CD4-positive, alpha-beta memory T cell (primary cell): ENCODE results near the gene RTN4. TPM values are rescaled to one million over a fixed set of nuclear protein-coding genes. Genes with fewer than 3 reads are reported as not detected.

Experiments
- CTCF ChIA-PET: fragments of 350-600 bp; sonication (Branson Sonifier 250); formaldehyde crosslinking; loops from one replicate; lab custom pipeline; 2021; ENCODE audit warnings: inconsistent platforms; ENCODE audit not compliant: partially characterized antibody; lab: Charles Lee
- POLR2A ChIA-PET: fragments of 350-600 bp; sonication (Branson Sonifier 250); formaldehyde crosslinking; loops from one replicate; lab custom pipeline; 2021; ENCODE audit not compliant: partially characterized antibody; lab: Charles Lee
- DNase-seq, 5 donors: peaks; one replicate each; pipeline versions ENCODE4 v3.0.0 to v3.0.0-alpha.2; 2020 to 2022; ENCODE audit warnings: mixed read lengths in 1 of 5
- H3K27ac ChIP-seq: one replicate; pipeline ENCODE4 v1.7.0; 2013; ENCODE audit warnings: low read depth, low read length
- H3K27me3 ChIP-seq: 2 replicates; pipeline ENCODE4 v1.7.0; 2013; ENCODE audit warnings: mild to moderate bottlenecking, low read length, moderate library complexity; ENCODE audit not compliant: insufficient read depth
- H3K36me3 ChIP-seq: 2 replicates; pipeline ENCODE4 v1.7.0; 2013; ENCODE audit warnings: mild to moderate bottlenecking, low read length, moderate library complexity; ENCODE audit not compliant: insufficient read depth
- H3K4me1 ChIP-seq: 2 replicates; pipeline ENCODE4 v1.7.0; 2013; ENCODE audit warnings: mild to moderate bottlenecking, low read length, moderate library complexity; ENCODE audit not compliant: insufficient read depth
- H3K4me3 ChIP-seq, 2 donors: one replicate each; pipeline ENCODE4 v1.7.0; 2013; ENCODE audit warnings: low read length in 2 of 2, mild to moderate bottlenecking in 1 of 2
- H3K9me3 ChIP-seq, 2 donors: one replicate each; pipeline ENCODE4 v1.7.0; 2013; ENCODE audit warnings: low read length in 2 of 2, control low read depth in 1 of 2; ENCODE audit not compliant: control insufficient read depth in 1 of 2
- H3K27ac Mint-ChIP-seq, 7 donors: one replicate each; pipeline ENCODE4 v1.8.0; 2020 to 2021; ENCODE audit warnings: mixed read lengths in 7 of 7, mild to moderate bottlenecking in 6 of 7, inconsistent platforms in 3 of 7, moderate library complexity in 3 of 7
- H3K27me3 Mint-ChIP-seq, 2 donors: one replicate each; pipeline ENCODE4 v1.8.0; 2020 to 2021; ENCODE audit warnings: mixed read lengths in 2 of 2
- H3K36me3 Mint-ChIP-seq, 2 donors: one replicate each; pipeline ENCODE4 v1.8.0; 2020 to 2021; ENCODE audit warnings: mixed read lengths in 2 of 2, inconsistent platforms in 1 of 2, mild to moderate bottlenecking in 1 of 2
- H3K4me1 Mint-ChIP-seq, 4 donors: one replicate each; pipeline ENCODE4 v1.8.0; 2020 to 2021; ENCODE audit warnings: mixed read lengths in 4 of 4, mild to moderate bottlenecking in 1 of 4
- H3K4me3 Mint-ChIP-seq, 8 donors: one replicate each; pipeline ENCODE4 v1.8.0; 2020 to 2021; ENCODE audit warnings: mixed read lengths in 8 of 8, mild to moderate bottlenecking in 7 of 8, moderate library complexity in 6 of 8, inconsistent platforms in 3 of 8
- H3K9me3 Mint-ChIP-seq, 8 donors: one replicate each; pipeline ENCODE4 v1.8.0; 2020 to 2021; ENCODE audit warnings: mixed read lengths in 8 of 8, mild to moderate bottlenecking in 5 of 8, inconsistent platforms in 3 of 8, moderate library complexity in 1 of 8
- intact Hi-C: fragments of 100-400 bp; cut with micrococcal nuclease; formaldehyde crosslinking; loops from one replicate; pipeline ENCODE4 v1.15.1; 2023
- polyA plus RNA-seq, 2 donors: library from polyadenylated mRNA; unstranded; fragments of 300-500 nt; fragmentation: Illumina TruSeq; gene quantifications; one replicate each; pipeline ENCODE4 v1.2.3, GENCODE V29; 2021
- total RNA-seq, 2 experiments: library from RNA; stranded (reverse); gene quantifications; one replicate each; pipeline ENCODE4 v1.2.3, GENCODE V29; 2021

Gene RTN4
- total and polyA plus RNA-seq, 4 experiments from 2014 or later = 73.8 to 90.0 (median 85.2) TPM

GRCh38 chr2:54950811-54951210 is 99.4 kb downstream of the RTN4 start:
- no peak overlapping the region for H3K27ac ChIP-seq
- Mint-ChIP-seq H3K36me3 (no peaks in the 10 kb centered on the region), H3K27me3 (no peaks in the 10 kb centered on the region), H3K9me3 (peaks cover 0 to 2% (median 0%) of the 10 kb centered on the region in 8 donors), H3K27ac (no peak overlapping the region), H3K4me1 (peaks cover 0 to 6% (median 3%) of the 10 kb centered on the region in 4 donors), H3K4me3 (no peak overlapping the region)
- intact Hi-C loops = no loop called here
- ChIA-PET CTCF (interaction anchor here (1.0 kb wide), 1 partner anchor 9 kb away, joined by 4 read pairs; no protein-coding TSS in a partner anchor), POLR2A (interaction anchor here (1.3 kb wide), 1 partner anchor 9 kb away, joined by 5 read pairs; no protein-coding TSS in a partner anchor)
- no peaks in the 10 kb centered on the region for H3K9me3 ChIP-seq
- H3K4me3 ChIP-seq = no peak overlapping the region
- H3K4me1 ChIP-seq = no peaks in the 10 kb centered on the region
- no peak for DNase-seq
- H3K36me3 ChIP-seq = no peaks in the 10 kb centered on the region
- no peaks in the 10 kb centered on the region for H3K27me3 ChIP-seq

GRCh38 chr2:54949431-54949830 is 100.8 kb downstream of the RTN4 start:
- no peaks in the 10 kb centered on the region for H3K36me3 Mint-ChIP-seq
- H3K36me3 ChIP-seq = no peaks in the 10 kb centered on the region
- DNase-seq = no peak
- intact Hi-C loops = no loop called here
- H3K4me1 ChIP-seq = no peaks in the 10 kb centered on the region
- no peak overlapping the region for H3K27ac ChIP-seq
- H3K9me3 ChIP-seq = no peaks in the 10 kb centered on the region
- no peaks in the 10 kb centered on the region for H3K27me3 ChIP-seq
- H3K4me3 Mint-ChIP-seq = no peak overlapping the region
- no peaks in the 10 kb centered on the region for H3K27me3 Mint-ChIP-seq
- ChIA-PET POLR2A (no interaction called here), CTCF (no interaction called here)
- H3K4me1 Mint-ChIP-seq = peaks cover 3 to 11% (median 6%) of the 10 kb centered on the region in 4 donors
- H3K27ac Mint-ChIP-seq = no peak overlapping the region
- H3K9me3 Mint-ChIP-seq = peaks cover 0 to 2% (median 0%) of the 10 kb centered on the region in 8 donors
- no peak overlapping the region for H3K4me3 ChIP-seq

- intact Hi-C loops = no loop called here
- H3K27ac ChIP-seq = no peak overlapping the region
- H3K4me3 ChIP-seq = no peak overlapping the region
- H3K27ac Mint-ChIP-seq = no peak overlapping the region
- H3K36me3 ChIP-seq = no peaks in the 10 kb centered on the region
- no peaks in the 10 kb centered on the region for H3K27me3 ChIP-seq
- H3K9me3 Mint-ChIP-seq = peaks cover 0 to 2% (median 0%) of the 10 kb centered on the region in 8 donors
- POLR2A ChIA-PET = no interaction called here
- no peaks in the 10 kb centered on the region for H3K9me3 ChIP-seq
- peaks cover 3% of the 10 kb centered on the region for H3K4me1 ChIP-seq
- CTCF ChIA-PET = no interaction called here
- H3K36me3 Mint-ChIP-seq = no peaks in the 10 kb centered on the region
- peaks cover 3 to 11% (median 6%) of the 10 kb centered on the region in 4 donors for H3K4me1 Mint-ChIP-seq
- H3K4me3 Mint-ChIP-seq = no peak overlapping the region
- H3K27me3 Mint-ChIP-seq = no peaks in the 10 kb centered on the region
- DNase-seq = no peak
Observed at GRCh38 chr2:54948120-54948519, 102.1 kb downstream of the RTN4 start.

GRCh38 chr2:54947646-54948045 is 102.6 kb downstream of the RTN4 start:
- Histone ChIP-seq H3K4me1 (peaks cover 8% of the 10 kb centered on the region), H3K36me3 (no peaks in the 10 kb centered on the region), H3K4me3 (no peak overlapping the region), H3K27me3 (no peaks in the 10 kb centered on the region), H3K27ac (no peak overlapping the region), H3K9me3 (no peaks in the 10 kb centered on the region)
- ChIA-PET POLR2A (no interaction called here), CTCF (no interaction called here)
- Mint-ChIP-seq H3K27ac (no peak overlapping the region), H3K36me3 (no peaks in the 10 kb centered on the region), H3K4me3 (no peak overlapping the region), H3K4me1 (peaks cover 3 to 11% (median 6%) of the 10 kb centered on the region in 4 donors), H3K9me3 (peaks cover 0 to 2% (median 0%) of the 10 kb centered on the region in 8 donors), H3K27me3 (no peaks in the 10 kb centered on the region)
- no peak for DNase-seq
- intact Hi-C loops = no loop called here

- no peaks in the 10 kb centered on the region for H3K36me3 Mint-ChIP-seq
- intact Hi-C loops = no loop called here
- Histone ChIP-seq H3K27ac (no peak overlapping the region), H3K36me3 (no peaks in the 10 kb centered on the region), H3K4me3 (no peak overlapping the region), H3K4me1 (peaks cover 13% of the 10 kb centered on the region), H3K9me3 (no peaks in the 10 kb centered on the region), H3K27me3 (no peaks in the 10 kb centered on the region)
- peaks cover 0 to 2% (median 0%) of the 10 kb centered on the region in 8 donors for H3K9me3 Mint-ChIP-seq
- POLR2A ChIA-PET = no interaction called here
- CTCF ChIA-PET = no interaction called here
- no peak overlapping the region for H3K4me3 Mint-ChIP-seq
- H3K27me3 Mint-ChIP-seq = no peaks in the 10 kb centered on the region
- H3K4me1 Mint-ChIP-seq = peaks cover 3 to 11% (median 6%) of the 10 kb centered on the region in 4 donors
- no peak overlapping the region for H3K27ac Mint-ChIP-seq
- no peak for DNase-seq
Observed at GRCh38 chr2:54947136-54947535, 103.1 kb downstream of the RTN4 start.

GRCh38 chr2:54946220-54946805 is 103.9 kb downstream of the RTN4 start:
- Histone ChIP-seq H3K9me3 (no peaks in the 10 kb centered on the region), H3K4me1 (peaks cover 21% of the 10 kb centered on the region), H3K36me3 (no peaks in the 10 kb centered on the region), H3K27me3 (no peaks in the 10 kb centered on the region), H3K27ac (no peak overlapping the region), H3K4me3 (no peak overlapping the region)
- H3K27me3 Mint-ChIP-seq = no peaks in the 10 kb centered on the region
- H3K4me3 Mint-ChIP-seq = no peak overlapping the region
- ChIA-PET CTCF (interaction anchor here (0.9 to 1.5 kb wide), 2 partner anchors 46 to 188 kb away, joined by 3 read pairs; no protein-coding TSS in a partner anchor), POLR2A (no interaction called here)
- intact Hi-C loops = no loop called here
- no peaks in the 10 kb centered on the region for H3K9me3 Mint-ChIP-seq
- H3K27ac Mint-ChIP-seq = peak overlapping the region in 1 of 7 donors; percentile 71
- no peak for DNase-seq
- peaks cover 3 to 11% (median 5%) of the 10 kb centered on the region in 4 donors for H3K4me1 Mint-ChIP-seq
- H3K36me3 Mint-ChIP-seq = no peaks in the 10 kb centered on the region

GRCh38 chr2:54945391-54946219 is 104.6 kb downstream of the RTN4 start:
- Histone ChIP-seq H3K4me3 (no peak overlapping the region), H3K36me3 (no peaks in the 10 kb centered on the region), H3K27me3 (no peaks in the 10 kb centered on the region), H3K4me1 (peaks cover 22% of the 10 kb centered on the region), H3K9me3 (no peaks in the 10 kb centered on the region), H3K27ac (no peak overlapping the region)
- DNase-seq = no peak
- no peaks in the 10 kb centered on the region for H3K36me3 Mint-ChIP-seq
- intact Hi-C loops = no loop called here
- POLR2A ChIA-PET = no interaction called here
- no peak overlapping the region for H3K4me3 Mint-ChIP-seq
- H3K4me1 Mint-ChIP-seq = peaks cover 3 to 11% (median 5%) of the 10 kb centered on the region in 4 donors
- no peaks in the 10 kb centered on the region for H3K9me3 Mint-ChIP-seq
- CTCF ChIA-PET = interaction anchor here (0.9 to 1.5 kb wide), 2 partner anchors 46 to 188 kb away, joined by 3 read pairs; no protein-coding TSS in a partner anchor
- peak overlapping the region in 6 of 7 donors; percentile 25 to 86 (median 71) for H3K27ac Mint-ChIP-seq
- no peaks in the 10 kb centered on the region for H3K27me3 Mint-ChIP-seq
